Endothelial cell of umbilical vein (primary cell): Measurements from ENCODE around the gene PAAF1. TPM values are rescaled to one million over a fixed set of nuclear protein-coding genes. Genes with fewer than 3 reads are reported as not detected.

Experiments
- BruUV-seq: library from RNA; stranded (reverse); fragments of 400-500 nt; replicated peaks from 2 replicates; lab custom pipeline; 2021; lab: Mats Ljungman, UMichigan
- CTCF ChIA-PET: fragments of 300-600, 350-600 bp; sonication (Branson Sonifier 250); formaldehyde crosslinking; loops from one replicate; lab custom pipeline; 2021; ENCODE audit warnings: antibody characterized with exemption, inconsistent platforms; lab: Charles Lee
- POLR2A ChIA-PET: fragments of 300-600, 350-600 bp; sonication (Branson Sonifier 250); formaldehyde crosslinking; loops from one replicate; lab custom pipeline; 2021; ENCODE audit warnings: antibody characterized with exemption, inconsistent platforms; lab: Charles Lee
- DNase-seq: peaks from one replicate; pipeline ENCODE4 v3.0.0-alpha.2; 2011; ENCODE audit warnings: low read depth, low spot score
- FAIRE-seq: peaks from 2 replicates; lab custom pipeline; 2011; peaks lifted over from hg19 to GRCh38; lab: Jason Lieb, UNC
- H2AFZ ChIP-seq: 2 replicates; pipeline ENCODE4 v1.6.0; 2012; ENCODE audit warnings: low read depth, low read length, control low read depth, inconsistent platforms
- H3K27ac ChIP-seq: 2 replicates; pipeline ENCODE4 v1.5.1; 2011; ENCODE audit warnings: low read depth, mild to moderate bottlenecking, control low read depth, low read length, moderate library complexity; ENCODE audit not compliant: insufficient read depth
- H3K27me3 ChIP-seq, 2 experiments: 2 replicates each; pipeline versions ENCODE4 v1.6.0 to v1.6.1; 2011; ENCODE audit warnings: low read length in 2 of 2, mixed read lengths in 1 of 2; ENCODE audit not compliant: control insufficient read depth in 2 of 2, insufficient read depth in 2 of 2
- H3K36me3 ChIP-seq, 2 experiments: 2 replicates in 1 of 2; 3 replicates in 1 of 2; pipeline ENCODE4 v1.5.1; 2011; ENCODE audit warnings: low read length in 2 of 2, mild to moderate bottlenecking in 1 of 2, moderate library complexity in 1 of 2; ENCODE audit not compliant: control insufficient read depth in 2 of 2, insufficient read depth in 2 of 2; ENCODE audit errors: extremely low read depth in 1 of 2
- H3K4me1 ChIP-seq: 3 replicates; pipeline ENCODE4 v1.5.1; 2011; ENCODE audit warnings: mild to moderate bottlenecking, low read length; ENCODE audit not compliant: control insufficient read depth, insufficient read depth; ENCODE audit errors: extremely low read depth
- H3K4me2 ChIP-seq: 2 replicates; pipeline ENCODE4 v1.6.1; 2011; ENCODE audit warnings: low read length, control low read depth, mixed read lengths; ENCODE audit not compliant: insufficient read depth
- H3K4me3 ChIP-seq, 3 experiments: fragments of 200-600 bp in 1 of 3; sonication (generic), shearing (Covaris generic) in 1 of 3; replicated peaks in 1 of 3; 2 replicates each; pipeline ENCODE4 v1.5.1; 2011 to 2016; ENCODE audit warnings: control low read depth in 3 of 3, low read length in 3 of 3, mild to moderate bottlenecking in 2 of 3, inconsistent platforms in 1 of 3, low read depth in 1 of 3, moderate library complexity in 1 of 3; ENCODE audit not compliant: insufficient read depth in 1 of 3
- H3K79me2 ChIP-seq: 2 replicates; pipeline ENCODE4 v1.6.0; 2012; ENCODE audit warnings: low read length, inconsistent platforms; ENCODE audit not compliant: control insufficient read depth, insufficient read depth
- H3K9ac ChIP-seq: replicated peaks from 2 replicates; pipeline ENCODE3; 2011; ENCODE audit warnings: low read length, control low read depth; ENCODE audit not compliant: insufficient read depth; ENCODE audit errors: extremely low read depth
- H3K9me1 ChIP-seq: replicated peaks from 3 replicates; pipeline ENCODE4 v1.6.0; 2011; ENCODE audit warnings: mild to moderate bottlenecking, low read length; ENCODE audit not compliant: control insufficient read depth, insufficient read depth; ENCODE audit errors: extremely low read depth
- H3K9me3 ChIP-seq: replicated peaks from 2 replicates; pipeline ENCODE4 v1.5.1; 2012; ENCODE audit warnings: low read length, inconsistent platforms; ENCODE audit not compliant: control insufficient read depth, insufficient read depth
- H4K20me1 ChIP-seq: replicated peaks from 2 replicates; pipeline ENCODE3; 2011; ENCODE audit warnings: mild to moderate bottlenecking, low read length; ENCODE audit not compliant: control insufficient read depth, insufficient read depth; ENCODE audit errors: extremely low read depth
- EZH2 ChIP-seq: IDR thresholded peaks from 2 replicates; pipeline ENCODE4 v1.6.1; 2012; ENCODE audit warnings: borderline replicate concordance, low read depth, mild to moderate bottlenecking, moderate library complexity, low read length, inconsistent platforms; ENCODE audit not compliant: severe bottlenecking
- FOS ChIP-seq: IDR thresholded peaks from 2 replicates; pipeline ENCODE4 v1.6.1; 2011; ENCODE audit warnings: mild to moderate bottlenecking, low read length, moderate library complexity, borderline replicate concordance; ENCODE audit not compliant: insufficient read depth
- GATA2 ChIP-seq: IDR thresholded peaks from 2 replicates; pipeline ENCODE4 v1.7.0; 2011; ENCODE audit warnings: low read depth, mild to moderate bottlenecking, moderate library complexity, mixed read lengths, low read length; ENCODE audit not compliant: insufficient read length, insufficient read depth
- JUN ChIP-seq: IDR thresholded peaks from 2 replicates; pipeline ENCODE4 v1.6.1; 2011; ENCODE audit warnings: borderline replicate concordance, low read depth; ENCODE audit not compliant: insufficient read length, insufficient read depth
- MYC ChIP-seq: IDR thresholded peaks from one replicate; pipeline ENCODE4 v1.6.1; 2011; ENCODE audit warnings: mild to moderate bottlenecking, low read depth, low read length
- POLR2A ChIP-seq: IDR thresholded peaks from 2 replicates; pipeline ENCODE4 v1.6.1; 2012; ENCODE audit warnings: low read depth, mild to moderate bottlenecking, control low read depth, low read length
- POLR2AphosphoS5 ChIP-seq: IDR thresholded peaks from 2 replicates; pipeline ENCODE4 v1.6.1; 2012; ENCODE audit warnings: low read depth, mild to moderate bottlenecking, control low read depth, low read length, moderate library complexity; ENCODE audit not compliant: insufficient read depth
- dilution Hi-C: fragments of 300-500 bp; cut with MboI; formaldehyde crosslinking; loops from one replicate; pipeline ENCODE4 v1.15.0; 2019; ENCODE audit warnings: low sequenced_read_pairs; ENCODE audit not compliant: extremely low pct_ligation_motif_present
- intact Hi-C: fragments of 100-400 bp; cut with micrococcal nuclease; formaldehyde crosslinking; loops from one replicate; pipeline ENCODE4 v1.10.0; 2022
- polyA plus RNA-seq, 4 experiments: library from polyadenylated mRNA; depleted of rRNA in 3 of 4; stranded (reverse) in 3 of 4; unstranded in 1 of 4; fragments of >200 nt; gene quantifications; 2 replicates each; pipeline versions ENCODE4 v1.2.1 to v1.2.3, GENCODE V29; 2011 to 2012; ENCODE audit warnings: missing spikeins in 1 of 4
- total RNA-seq: library from RNA; stranded (reverse); gene quantifications from 2 replicates; pipeline ENCODE4 v1.2.3, GENCODE V29; 2021
- TF ChIP-seq, protein P1 (sequence below): IDR thresholded peaks from 2 replicates; pipeline ENCODE4 v1.6.1; 2011; ENCODE audit not compliant: insufficient read depth, insufficient read length
- TF ChIP-seq, protein P2 (sequence below), 2 donors: IDR thresholded peaks; 1 replicate in 1 of 2; 2 replicates in 1 of 2; pipeline ENCODE4 v1.5.1; 2011; ENCODE audit warnings: low read length in 2 of 2, mild to moderate bottlenecking in 2 of 2, moderate library complexity in 2 of 2, control low read depth in 1 of 2, inconsistent platforms in 1 of 2, low read depth in 1 of 2; ENCODE audit not compliant: insufficient read depth in 1 of 2; ENCODE audit errors: extremely low read depth in 1 of 2

PAAF1 gene
- total and polyA plus RNA-seq, 2 donors (not counting 3 experiments of a cell fraction or from before 2014, with no cell fraction given): 9.8 to 16.1 TPM

DNA sequence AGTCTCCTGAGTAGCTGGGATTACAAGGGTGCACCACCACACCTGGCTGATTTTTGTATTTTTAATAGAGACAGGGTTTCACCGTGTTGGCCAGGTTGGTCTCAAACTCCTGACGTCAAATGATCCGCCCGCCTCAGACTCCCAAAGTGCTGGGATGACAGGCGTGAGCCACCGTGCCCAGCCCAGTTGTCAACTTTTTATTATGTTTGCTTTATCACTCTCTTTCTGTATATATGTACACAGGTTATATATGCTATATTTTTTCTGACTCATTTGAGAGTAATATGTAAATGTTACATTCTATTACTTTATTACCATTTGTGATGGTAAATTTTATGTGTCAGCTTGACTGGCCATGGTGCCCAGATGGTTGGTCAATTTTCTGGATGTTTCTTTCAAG, 55.2 kb downstream of the PAAF1 start:
- CTCF ChIA-PET: interaction anchor here (0.6 to 4.3 kb wide), 40 partner anchors 8 to 581 kb away, joined by 3 to 89 read pairs (median 4); partner anchors contain the start of genes MRPL48, PLEKHB1 and RAB6A
- intact Hi-C loops (loop anchor here (1.0 to 10.0 kb wide), 3 partner anchors 167 to 530 kb away; partner anchors contain the start of genes FAM168A and RAB6A), dilution Hi-C loops (no loop called here)
- FAIRE-seq (no peak), DNase-seq (no peak)
- TF ChIP-seq FOS (no peak), GATA2 (no peak), POLR2A (no peak), MYC (no peak), EZH2 (no peak), POLR2AphosphoS5 (no peak), JUN (no peak)
- TF ChIP-seq, protein P1, sequence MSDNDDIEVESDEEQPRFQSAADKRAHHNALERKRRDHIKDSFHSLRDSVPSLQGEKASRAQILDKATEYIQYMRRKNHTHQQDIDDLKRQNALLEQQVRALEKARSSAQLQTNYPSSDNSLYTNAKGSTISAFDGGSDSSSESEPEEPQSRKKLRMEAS: no peak
- TF ChIP-seq, protein P2, sequence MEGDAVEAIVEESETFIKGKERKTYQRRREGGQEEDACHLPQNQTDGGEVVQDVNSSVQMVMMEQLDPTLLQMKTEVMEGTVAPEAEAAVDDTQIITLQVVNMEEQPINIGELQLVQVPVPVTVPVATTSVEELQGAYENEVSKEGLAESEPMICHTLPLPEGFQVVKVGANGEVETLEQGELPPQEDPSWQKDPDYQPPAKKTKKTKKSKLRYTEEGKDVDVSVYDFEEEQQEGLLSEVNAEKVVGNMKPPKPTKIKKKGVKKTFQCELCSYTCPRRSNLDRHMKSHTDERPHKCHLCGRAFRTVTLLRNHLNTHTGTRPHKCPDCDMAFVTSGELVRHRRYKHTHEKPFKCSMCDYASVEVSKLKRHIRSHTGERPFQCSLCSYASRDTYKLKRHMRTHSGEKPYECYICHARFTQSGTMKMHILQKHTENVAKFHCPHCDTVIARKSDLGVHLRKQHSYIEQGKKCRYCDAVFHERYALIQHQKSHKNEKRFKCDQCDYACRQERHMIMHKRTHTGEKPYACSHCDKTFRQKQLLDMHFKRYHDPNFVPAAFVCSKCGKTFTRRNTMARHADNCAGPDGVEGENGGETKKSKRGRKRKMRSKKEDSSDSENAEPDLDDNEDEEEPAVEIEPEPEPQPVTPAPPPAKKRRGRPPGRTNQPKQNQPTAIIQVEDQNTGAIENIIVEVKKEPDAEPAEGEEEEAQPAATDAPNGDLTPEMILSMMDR (IDR thresholded peaks at IDR 0.05; ENCODE audit: extremely low read depth in 1 of 2, insufficient read depth in 1 of 2, low read depth in 1 of 2, low read length in 2 of 2): no peak
- H4K20me1 ChIP-seq: no peaks in the 10 kb centered on the region
- BruUV-seq: no TSS peak
- no peak overlapping the region for H3K4me2 ChIP-seq
- no peaks in the 10 kb centered on the region for H3K79me2 ChIP-seq
- no peak overlapping the region for H2AFZ ChIP-seq
- no peak overlapping the region for H3K9ac ChIP-seq
- H3K27me3 ChIP-seq: no peaks in the 10 kb centered on the region
- no peaks in the 10 kb centered on the region for H3K9me3 ChIP-seq
- POLR2A ChIA-PET: no interaction called here
- H3K27ac ChIP-seq: no peak overlapping the region
- H3K36me3 ChIP-seq: peaks cover 0 to 3% of the 10 kb centered on the region in 2 experiments
- H3K9me1 ChIP-seq: no peaks in the 10 kb centered on the region
- H3K4me1 ChIP-seq: no peaks in the 10 kb centered on the region
- no peak overlapping the region for H3K4me3 ChIP-seq
